Measurements from ENCODE around the gene RASGEF1C. TPM values are rescaled to one million over a fixed set of nuclear protein-coding genes. Genes with fewer than 3 reads are reported as not detected.

Gene RASGEF1C
- total and polyA plus RNA-seq, 2 experiments from 2014 or later, result 0.40 to 0.42 TPM

DNA sequence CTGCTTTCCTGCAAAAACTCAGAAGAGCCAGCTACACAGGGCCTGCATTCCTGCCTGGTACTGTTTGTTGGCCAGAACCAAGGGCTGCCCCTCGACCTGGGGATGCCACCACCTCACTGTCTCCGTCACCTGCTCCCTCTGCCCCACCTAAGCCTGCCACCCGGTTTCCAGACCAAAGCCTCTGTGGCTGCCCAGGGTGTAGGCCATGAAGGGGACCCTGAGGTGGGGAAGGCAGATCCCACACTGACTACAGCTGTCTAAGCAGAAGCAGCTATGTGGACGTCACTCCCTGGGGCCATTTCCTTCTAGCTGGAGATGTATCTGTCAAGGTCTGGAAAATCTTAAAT, 35.8 kb downstream of the RASGEF1C start:
- Mint-ChIP-seq H3K4me3 (no peak overlapping the region), H3K27me3 (ENCODE audit: insufficient read depth, low read depth, poor library complexity) (peaks cover 2% of the 10 kb centered on the region), H3K9me3 (no peaks in the 10 kb centered on the region; the same call in 2 of the 3 replicates), H3K27ac (no peak overlapping the region), H3K4me1 (peaks cover 14% of the 10 kb centered on the region), H3K36me3 (ENCODE audit: low read depth) (no peaks in the 10 kb centered on the region)
- Histone ChIP-seq H3K4me1 (ENCODE audit: insufficient read depth) (no peaks in the 10 kb centered on the region), H3K4me3 (no peak overlapping the region), H3K27ac (ENCODE audit: low read depth) (no peak overlapping the region), H3K79me2 (replicated peaks; ENCODE audit: insufficient read depth) (no peaks in the 10 kb centered on the region), H3K4me2 (no peak overlapping the region), H3K36me3 (ENCODE audit: insufficient read depth) (no peaks in the 10 kb centered on the region), H4K20me1 (replicated peaks; ENCODE audit: insufficient read depth) (no peaks in the 10 kb centered on the region), H3F3A (replicated peaks; ENCODE audit: low read depth) (no peaks in the 10 kb centered on the region), H2AFZ (no peak overlapping the region), H3K27me3 (ENCODE audit: insufficient read depth) (no peaks in the 10 kb centered on the region), H3K9me2 (ENCODE audit: insufficient read depth) (no peaks in the 10 kb centered on the region)
- DNase-seq (ENCODE audit: low spot score), result no peak
- TF ChIP-seq ZNF462 (CRISPR knock-in tag; IDR thresholded peaks at IDR 0.05), result no peak
- no peak for TF ChIP-seq ZNF114 (CRISPR knock-in tag; IDR thresholded peaks at IDR 0.05)
- TF ChIP-seq JUNB (IDR thresholded peaks at IDR 0.05; ENCODE audit: unreplicated experiment), result no peak
- no peak for TF ChIP-seq NANOG (IDR thresholded peaks at IDR 0.05; ENCODE audit: borderline replicate concordance)
- ATAC-seq, result no peak

DNA sequence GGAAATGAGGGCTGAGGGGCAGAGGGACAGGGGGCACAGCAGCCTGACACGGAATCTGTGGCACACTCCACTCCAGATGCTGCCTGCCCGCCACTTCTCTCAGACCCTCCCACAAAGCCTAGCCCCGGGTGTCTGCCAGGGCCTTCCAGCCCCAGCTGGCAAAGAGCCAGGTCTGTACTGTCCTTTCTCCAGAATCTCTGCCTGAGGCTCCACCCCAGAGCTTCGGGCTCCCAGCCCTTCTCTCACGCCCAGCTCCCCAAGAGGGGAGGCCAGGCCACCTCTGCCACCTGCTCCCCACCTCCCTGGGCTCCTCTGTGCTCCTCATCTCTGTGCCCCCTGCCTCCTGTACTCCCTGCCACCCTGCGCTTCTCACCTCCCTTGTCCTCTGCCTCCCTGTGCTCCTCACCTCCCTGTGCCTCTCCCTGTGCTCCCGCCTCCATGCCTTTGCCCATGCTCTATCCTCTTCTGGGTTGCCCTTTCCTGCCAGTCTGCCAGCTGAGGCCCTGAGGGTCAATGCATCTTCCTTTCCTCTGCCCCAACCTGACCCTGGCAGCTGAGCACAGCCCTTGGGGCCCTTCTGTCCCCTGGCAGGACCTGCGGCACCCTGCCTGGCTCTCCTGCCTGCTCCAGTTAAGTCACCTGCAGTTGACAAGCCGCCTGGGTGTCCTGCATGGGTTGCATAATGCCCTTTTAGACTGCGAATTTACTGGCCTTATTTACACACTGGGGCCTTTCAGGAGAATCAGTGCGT, 36.4 kb downstream of the RASGEF1C start:
- H2AFZ ChIP-seq, result no peak overlapping the region
- DNase-seq (ENCODE audit: low spot score) (no peak), ATAC-seq (no peak)
- peaks cover 14% of the 10 kb centered on the region for H3K4me1 Mint-ChIP-seq
- H3K27me3 Mint-ChIP-seq (ENCODE audit: insufficient read depth, low read depth, poor library complexity), result peaks cover 2% of the 10 kb centered on the region
- H3K27me3 ChIP-seq (ENCODE audit: insufficient read depth), result no peaks in the 10 kb centered on the region
- no peak overlapping the region for H3K4me2 ChIP-seq
- no peaks in the 10 kb centered on the region for H3K4me1 ChIP-seq (ENCODE audit: insufficient read depth)
- H3K27ac Mint-ChIP-seq, result no peak overlapping the region
- H3F3A ChIP-seq (replicated peaks; ENCODE audit: low read depth), result no peaks in the 10 kb centered on the region
- H3K9me3 Mint-ChIP-seq, result no peaks in the 10 kb centered on the region; the same call in 2 of the 3 replicates
- H3K9me2 ChIP-seq (ENCODE audit: insufficient read depth), result no peaks in the 10 kb centered on the region
- H3K4me3 Mint-ChIP-seq, result no peak overlapping the region
- no peaks in the 10 kb centered on the region for H3K36me3 Mint-ChIP-seq (ENCODE audit: low read depth)
- H3K36me3 ChIP-seq (ENCODE audit: insufficient read depth), result no peaks in the 10 kb centered on the region
- H3K4me3 ChIP-seq, result no peak overlapping the region
- H3K27ac ChIP-seq (ENCODE audit: low read depth), result no peak overlapping the region
- H3K79me2 ChIP-seq (replicated peaks; ENCODE audit: insufficient read depth), result no peaks in the 10 kb centered on the region
- no peaks in the 10 kb centered on the region for H4K20me1 ChIP-seq (replicated peaks; ENCODE audit: insufficient read depth)
- no peak for TF ChIP-seq STAT1 (IDR thresholded peaks at IDR 0.05; ENCODE audit: unreplicated experiment)
- no peak for TF ChIP-seq EZH2 (IDR thresholded peaks at IDR 0.05; ENCODE audit: low read depth, unreplicated experiment)
- no peak for TF ChIP-seq POLR2AphosphoS5 (IDR thresholded peaks at IDR 0.05; ENCODE audit: low read depth)
- TF ChIP-seq ZNF331 (CRISPR knock-in tag; IDR thresholded peaks at IDR 0.05; ENCODE audit: low read depth), result no peak
- no peak for TF ChIP-seq NANOG (IDR thresholded peaks at IDR 0.05; ENCODE audit: borderline replicate concordance)
- TF ChIP-seq REST (IDR thresholded peaks at IDR 0.05; ENCODE audit: unreplicated experiment), result no peak
- TF ChIP-seq ETS1 (IDR thresholded peaks at IDR 0.05), result no peak

All from GM23338 (cell line).